ENCODE measurements around the gene TMPO.

- TF ChIP-seq USF2 (IDR thresholded peaks at IDR 0.05; ENCODE audit: low read depth, low read length) = no peak
- TF ChIP-seq CTCF (conservative IDR thresholded peaks at IDR 0.05; ENCODE audit: low read depth, low read length) = peak; percentile 93
- TF ChIP-seq POLR2A (IDR thresholded peaks at IDR 0.05; ENCODE audit: low read depth, low read length) = no peak
- no peak for TF ChIP-seq RFX5 (IDR thresholded peaks at IDR 0.05; ENCODE audit: low read depth, low read length)
- no peak for TF ChIP-seq CEBPB (IDR thresholded peaks at IDR 0.05; ENCODE audit: low read depth, low read length)
Observed at GRCh38 chr12:98490501-98491453, 24.6 kb upstream of the TMPO start.
